K562 (cell line): ENCODE results near the gene TAF1D. TPM values are rescaled to one million over a fixed set of nuclear protein-coding genes. Genes with fewer than 3 reads are reported as not detected.
A peak's percentile ranks its signal among the peaks of the same experiment; 100 is the strongest.

ENCODE experiments used
- BDP1 ChIP-seq: IDR thresholded peaks from 3 replicates; pipeline ENCODE4 v1.6.1; 2011; ENCODE audit not compliant: insufficient read length, insufficient read depth
- ERF ChIP-seq: fragments of 450-650 bp; formaldehyde crosslinking; IDR thresholded peaks from 2 replicates; pipeline ENCODE4 v1.4.0; 2020; ENCODE audit warnings: mild to moderate bottlenecking, mixed read lengths
- FOXM1 ChIP-seq, 2 experiments: fragments of 450-650 bp in 1 of 2; sonication (generic) in 1 of 2; formaldehyde crosslinking in 1 of 2; IDR thresholded peaks; 2 replicates each; pipeline versions ENCODE4 v1.6.1 to v1.9.0; 2017 to 2022; ENCODE audit warnings: low read depth in 2 of 2, mild to moderate bottlenecking in 2 of 2, missing genetic modification reagents in 1 of 2, moderate library complexity in 1 of 2
- KDM2B ChIP-seq: fragments of 250-450 bp; sonication (Bioruptor Pico); IDR thresholded peaks from 2 replicates; pipeline ENCODE4 v1.8.0; 2021; ENCODE audit warnings: mild to moderate bottlenecking, moderate library complexity
- KDM5B ChIP-seq: fragments of 200-600 bp; sonication (generic); IDR thresholded peaks from 2 replicates; pipeline ENCODE4 v1.6.1; 2012; ENCODE audit warnings: low read depth, mild to moderate bottlenecking, moderate library complexity, low read length, control low read depth, inconsistent platforms; ENCODE audit not compliant: insufficient replicate concordance
- MTF1 ChIP-seq: fragments of 250-450 bp; sonication (Bioruptor Pico); IDR thresholded peaks from 2 replicates; pipeline ENCODE4 v1.9.0; 2021; ENCODE audit warnings: moderate library complexity, mild to moderate bottlenecking, inconsistent platforms, borderline replicate concordance
- NR2C1 ChIP-seq, 2 experiments: fragments of 450-650 bp; IDR thresholded peaks; 2 replicates each; pipeline ENCODE4 v1.6.1; 2017; ENCODE audit warnings: mild to moderate bottlenecking in 2 of 2, antibody characterized with exemption in 1 of 2, inconsistent platforms in 1 of 2, missing compliant biosample characterization in 1 of 2, missing genetic modification characterization in 1 of 2
- PRPF4 ChIP-seq: fragments of 200-400 bp; formaldehyde crosslinking; IDR thresholded peaks from one replicate; pipeline ENCODE4 v1.6.1; 2017; ENCODE audit warnings: low read length, low read depth, mild to moderate bottlenecking; ENCODE audit not compliant: insufficient read depth, poor library complexity, severe bottlenecking
- PYGO2 ChIP-seq: fragments of 450-650 bp; IDR thresholded peaks from 2 replicates; pipeline ENCODE4 v1.6.1; 2016; ENCODE audit warnings: mild to moderate bottlenecking, missing genetic modification characterization, moderate library complexity, missing compliant biosample characterization
- SAFB ChIP-seq: fragments of 200-400 bp; formaldehyde crosslinking; IDR thresholded peaks from 2 replicates; pipeline ENCODE4 v1.6.1; 2017; ENCODE audit warnings: low read depth, low read length, borderline replicate concordance
- SMARCA4 ChIP-seq: fragments of 450-650 bp; IDR thresholded peaks from 2 replicates; pipeline ENCODE4 v1.6.1; 2016
- SMC3 ChIP-seq: conservative IDR thresholded peaks from 2 replicates; pipeline ENCODE4 v1.6.1; 2011; ENCODE audit warnings: low read depth, low read length, improper control_type of control experiment; ENCODE audit not compliant: insufficient read depth
- SRSF9 ChIP-seq: fragments of 200-400 bp; formaldehyde crosslinking; IDR thresholded peaks from 2 replicates; pipeline ENCODE4 v1.6.1; 2017; ENCODE audit warnings: low read depth, low read length, borderline replicate concordance
- THRAP3 ChIP-seq: fragments of 450-650 bp; IDR thresholded peaks from 2 replicates; pipeline ENCODE4 v1.6.1; 2016; ENCODE audit warnings: mild to moderate bottlenecking, inconsistent platforms, borderline replicate concordance
- ZC3H11A ChIP-seq: IDR thresholded peaks from 2 replicates; pipeline ENCODE4 v1.6.1; 2012; ENCODE audit warnings: low read depth, low read length, improper control_type of control experiment
- ZNF253 ChIP-seq: fragments of 250-450 bp; sonication (Bioruptor Pico); conservative IDR thresholded peaks from 2 replicates; pipeline ENCODE4 v1.6.1; 2021; ENCODE audit warnings: mild to moderate bottlenecking
- ZNF282 ChIP-seq: sonication (generic); formaldehyde crosslinking; IDR thresholded peaks from 2 replicates; pipeline ENCODE4 v1.8.1; 2023; ENCODE audit warnings: missing genetic modification reagents
- ZNF644 ChIP-seq: fragments of 200-800 bp; sonication (Bioruptor generic); IDR thresholded peaks from 2 replicates; pipeline ENCODE4 v1.6.1; 2016; ENCODE audit warnings: low read depth, missing genetic modification characterization, missing compliant biosample characterization
- ZNF707 ChIP-seq: fragments of 250-450 bp; sonication (Bioruptor Pico); conservative IDR thresholded peaks from 2 replicates; pipeline ENCODE4 v1.8.0; 2022; ENCODE audit warnings: inconsistent platforms, mild to moderate bottlenecking, moderate library complexity
- polyA plus RNA-seq, 8 experiments: library from polyadenylated mRNA; depleted of rRNA in 4 of 8; stranded (reverse) in 5 of 8; unstranded in 3 of 8; fragments of >200 nt; fragmentation: Nextera tagmentation in 2 of 8; fragmentation: Illumina TruSeq in 1 of 8; extraction: Ambion mirVana in 2 of 8; extraction: Trizol in 1 of 8; gene quantifications; 2 replicates each; pipeline versions ENCODE4 v1.2.1 to v1.2.3, GENCODE V29; 2011 to 2014; ENCODE audit warnings: inconsistent platforms in 1 of 8, missing spikeins in 1 of 8
- total RNA-seq, 7 experiments: library from RNA; depleted of rRNA in 6 of 7; stranded (reverse); fragments of >200 nt in 6 of 7; fragmentation: Illumina TruSeq in 2 of 7; extraction: Trizol in 2 of 7; gene quantifications; 2 replicates each; pipeline versions ENCODE4 v1.2.1 to v1.2.3, GENCODE V29; 2011 to 2021; ENCODE audit warnings: low replicate concordance in 1 of 7
- TF ChIP-seq, protein P1 (sequence below): conservative IDR thresholded peaks from 2 replicates; pipeline ENCODE4 v1.6.1; 2011; ENCODE audit warnings: low read depth, mild to moderate bottlenecking, low read length; ENCODE audit not compliant: control insufficient read depth
- TF ChIP-seq, protein P2 (sequence below): fragments of 250-450 bp; sonication (Bioruptor Pico); IDR thresholded peaks from 2 replicates; pipeline ENCODE4 v1.4.0; 2020

TAF1D gene
- total and polyA plus RNA-seq, 9 of the 15 experiments (the other 6 are each of a cell fraction or from before 2014, with no cell fraction given), result 122 to 347 (median 250) TPM

DNA sequence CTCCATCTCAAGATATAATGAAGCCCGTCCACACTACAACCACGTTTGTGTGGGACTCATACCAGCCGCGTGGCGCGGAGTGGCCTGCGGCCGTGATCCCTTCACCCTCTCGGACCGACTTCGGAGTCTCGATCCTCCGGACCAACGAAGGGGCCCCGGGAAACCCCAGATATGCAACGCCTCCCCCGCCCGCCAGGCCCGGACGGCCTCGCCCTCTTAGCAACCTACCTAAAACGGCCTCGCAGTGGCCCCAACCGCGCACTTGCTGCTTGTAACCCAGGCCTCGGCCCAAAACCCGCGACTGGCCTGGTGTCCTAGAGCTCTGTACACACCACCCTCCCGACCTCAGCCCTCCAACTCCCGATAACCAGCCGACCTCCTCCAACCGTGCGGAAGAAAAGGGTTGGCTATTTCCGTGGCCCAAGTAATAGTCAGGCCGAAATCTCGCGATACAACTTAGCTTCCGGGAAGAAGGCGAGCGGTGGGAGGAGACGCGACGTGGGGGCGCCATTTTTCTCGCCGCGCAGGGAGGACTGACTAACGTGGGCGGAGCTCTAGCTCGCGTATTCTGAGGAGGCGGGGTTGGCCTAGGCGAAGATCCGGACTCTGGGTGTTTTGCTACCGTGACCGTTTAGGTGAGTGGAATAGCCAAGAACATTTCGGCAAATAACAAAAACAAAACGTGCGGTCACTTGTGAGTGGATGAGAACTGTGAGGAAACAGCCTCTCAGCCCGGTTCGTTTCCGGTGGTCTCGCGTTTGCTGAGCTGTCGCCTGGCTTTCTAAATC lies at the start of gene TAF1D, which contains the start of gene C11orf54 (continued):
- no peak for TF ChIP-seq BDP1
- TF ChIP-seq, protein P1, sequence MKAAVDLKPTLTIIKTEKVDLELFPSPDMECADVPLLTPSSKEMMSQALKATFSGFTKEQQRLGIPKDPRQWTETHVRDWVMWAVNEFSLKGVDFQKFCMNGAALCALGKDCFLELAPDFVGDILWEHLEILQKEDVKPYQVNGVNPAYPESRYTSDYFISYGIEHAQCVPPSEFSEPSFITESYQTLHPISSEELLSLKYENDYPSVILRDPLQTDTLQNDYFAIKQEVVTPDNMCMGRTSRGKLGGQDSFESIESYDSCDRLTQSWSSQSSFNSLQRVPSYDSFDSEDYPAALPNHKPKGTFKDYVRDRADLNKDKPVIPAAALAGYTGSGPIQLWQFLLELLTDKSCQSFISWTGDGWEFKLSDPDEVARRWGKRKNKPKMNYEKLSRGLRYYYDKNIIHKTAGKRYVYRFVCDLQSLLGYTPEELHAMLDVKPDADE, result no peak; the same call in none of the 2 replicates
- no peak for TF ChIP-seq SMARCA4
- no peak for TF ChIP-seq SRSF9
- TF ChIP-seq SMC3, result no peak
- TF ChIP-seq SAFB, result no peak
- TF ChIP-seq THRAP3, result 0 out of 2 replicates have a peak, but pooled peaks have one; percentile 22
- no peak for TF ChIP-seq MTF1 (CRISPR knock-in tag)
- no peak for TF ChIP-seq FOXM1 (IDR thresholded peaks at IDR 0.05; ENCODE audit: low read depth)
- TF ChIP-seq FOXM1 (CRISPR knock-in tag; IDR thresholded peaks at IDR 0.05; ENCODE audit: low read depth), result no peak
- no peak for TF ChIP-seq ZC3H11A
- TF ChIP-seq, protein P2, sequence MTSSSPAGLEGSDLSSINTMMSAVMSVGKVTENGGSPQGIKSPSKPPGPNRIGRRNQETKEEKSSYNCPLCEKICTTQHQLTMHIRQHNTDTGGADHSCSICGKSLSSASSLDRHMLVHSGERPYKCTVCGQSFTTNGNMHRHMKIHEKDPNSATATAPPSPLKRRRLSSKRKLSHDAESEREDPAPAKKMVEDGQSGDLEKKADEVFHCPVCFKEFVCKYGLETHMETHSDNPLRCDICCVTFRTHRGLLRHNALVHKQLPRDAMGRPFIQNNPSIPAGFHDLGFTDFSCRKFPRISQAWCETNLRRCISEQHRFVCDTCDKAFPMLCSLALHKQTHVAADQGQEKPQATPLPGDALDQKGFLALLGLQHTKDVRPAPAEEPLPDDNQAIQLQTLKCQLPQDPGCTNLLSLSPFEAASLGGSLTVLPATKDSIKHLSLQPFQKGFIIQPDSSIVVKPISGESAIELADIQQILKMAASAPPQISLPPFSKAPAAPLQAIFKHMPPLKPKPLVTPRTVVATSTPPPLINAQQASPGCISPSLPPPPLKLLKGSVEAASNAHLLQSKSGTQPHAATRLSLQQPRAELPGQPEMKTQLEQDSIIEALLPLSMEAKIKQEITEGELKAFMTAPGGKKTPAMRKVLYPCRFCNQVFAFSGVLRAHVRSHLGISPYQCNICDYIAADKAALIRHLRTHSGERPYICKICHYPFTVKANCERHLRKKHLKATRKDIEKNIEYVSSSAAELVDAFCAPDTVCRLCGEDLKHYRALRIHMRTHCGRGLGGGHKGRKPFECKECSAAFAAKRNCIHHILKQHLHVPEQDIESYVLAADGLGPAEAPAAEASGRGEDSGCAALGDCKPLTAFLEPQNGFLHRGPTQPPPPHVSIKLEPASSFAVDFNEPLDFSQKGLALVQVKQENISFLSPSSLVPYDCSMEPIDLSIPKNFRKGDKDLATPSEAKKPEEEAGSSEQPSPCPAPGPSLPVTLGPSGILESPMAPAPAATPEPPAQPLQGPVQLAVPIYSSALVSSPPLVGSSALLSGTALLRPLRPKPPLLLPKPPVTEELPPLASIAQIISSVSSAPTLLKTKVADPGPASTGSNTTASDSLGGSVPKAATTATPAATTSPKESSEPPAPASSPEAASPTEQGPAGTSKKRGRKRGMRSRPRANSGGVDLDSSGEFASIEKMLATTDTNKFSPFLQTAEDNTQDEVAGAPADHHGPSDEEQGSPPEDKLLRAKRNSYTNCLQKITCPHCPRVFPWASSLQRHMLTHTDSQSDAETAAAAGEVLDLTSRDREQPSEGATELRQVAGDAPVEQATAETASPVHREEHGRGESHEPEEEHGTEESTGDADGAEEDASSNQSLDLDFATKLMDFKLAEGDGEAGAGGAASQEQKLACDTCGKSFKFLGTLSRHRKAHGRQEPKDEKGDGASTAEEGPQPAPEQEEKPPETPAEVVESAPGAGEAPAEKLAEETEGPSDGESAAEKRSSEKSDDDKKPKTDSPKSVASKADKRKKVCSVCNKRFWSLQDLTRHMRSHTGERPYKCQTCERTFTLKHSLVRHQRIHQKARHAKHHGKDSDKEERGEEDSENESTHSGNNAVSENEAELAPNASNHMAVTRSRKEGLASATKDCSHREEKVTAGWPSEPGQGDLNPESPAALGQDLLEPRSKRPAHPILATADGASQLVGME (CRISPR knock-in tag), result no peak
- peak; percentile 96 for TF ChIP-seq KDM5B
- TF ChIP-seq ZNF253 (CRISPR knock-in tag), result no peak
- no peak for TF ChIP-seq PYGO2 (tag)
- 0 out of 2 replicates have a peak, but pooled peaks have one; percentile 58 for TF ChIP-seq ERF (CRISPR knock-in tag)
- peak; percentile 92 for TF ChIP-seq PRPF4
- TF ChIP-seq ZNF644 (tag), result no peak; the same call in 1 of the 2 replicates
- no peak for TF ChIP-seq ZNF282 (CRISPR knock-in tag)
- no peak for TF ChIP-seq NR2C1 (IDR thresholded peaks at IDR 0.05)
- TF ChIP-seq NR2C1 (tag; IDR thresholded peaks at IDR 0.05), result no peak
- TF ChIP-seq KDM2B, result 0 out of 2 replicates have a peak, but pooled peaks have one; percentile 41
- no peak for TF ChIP-seq ZNF707 (CRISPR knock-in tag)
